ENCODE measurements around the gene PRR3. TPM values are rescaled to one million over a fixed set of nuclear protein-coding genes. Genes with fewer than 3 reads are reported as not detected.
A peak's percentile ranks its signal among the peaks of the same experiment; 100 is the strongest.
"Not testable (repeated sequence)": the region's sequence is repeated elsewhere in the genome, so short reads cannot be mapped to it uniquely, and the experiment has no call there.

PRR3 gene
- total RNA-seq, 1 experiment from 2014 or later = 8.5 TPM

GRCh38 chr6:30529349-30529875 is 27.7 kb upstream of the PRR3 start:
- in situ Hi-C loops (cut with HindIII; ENCODE audit: low pct_unique_long_range_greater_than_20kb, low sequenced_read_pairs); DNase-seq (ENCODE audit: low read depth, low spot score): not testable (repeated sequence)

- no peak for DNase-seq (ENCODE audit: low read depth, low spot score)
- in situ Hi-C loops (cut with HindIII; ENCODE audit: low pct_unique_long_range_greater_than_20kb, low sequenced_read_pairs) = no loop called here
Measured at GRCh38 chr6:30530014-30530413, 27.1 kb upstream of the PRR3 start.

- in situ Hi-C loops (cut with HindIII; ENCODE audit: low pct_unique_long_range_greater_than_20kb, low sequenced_read_pairs) = no loop called here
- DNase-seq (ENCODE audit: low read depth, low spot score) = no peak
Measured at GRCh38 chr6:30533460-30534294, 23.4 kb upstream of the PRR3 start.

GRCh38 chr6:30537931-30538330 is 19.2 kb upstream of the PRR3 start:
- in situ Hi-C loops (cut with HindIII; ENCODE audit: low pct_unique_long_range_greater_than_20kb, low sequenced_read_pairs) = no loop called here
- DNase-seq (ENCODE audit: low read depth, low spot score) = no peak

GRCh38 chr6:30541515-30542403 is 15.3 kb upstream of the PRR3 start:
- in situ Hi-C loops (cut with HindIII; ENCODE audit: low pct_unique_long_range_greater_than_20kb, low sequenced_read_pairs) = no loop called here
- DNase-seq (ENCODE audit: low read depth, low spot score) = peak; percentile 78

GRCh38 chr6:30542404-30542725 is 14.7 kb upstream of the PRR3 start:
- DNase-seq (ENCODE audit: low read depth, low spot score) = no peak
- in situ Hi-C loops (cut with HindIII; ENCODE audit: low pct_unique_long_range_greater_than_20kb, low sequenced_read_pairs) = no loop called here

- no peak for DNase-seq (ENCODE audit: low read depth, low spot score)
- in situ Hi-C loops (cut with HindIII; ENCODE audit: low pct_unique_long_range_greater_than_20kb, low sequenced_read_pairs) = no loop called here
Measured at GRCh38 chr6:30542915-30543314, 14.2 kb upstream of the PRR3 start.

- no peak for DNase-seq (ENCODE audit: low read depth, low spot score)
- in situ Hi-C loops (cut with HindIII; ENCODE audit: low pct_unique_long_range_greater_than_20kb, low sequenced_read_pairs) = no loop called here
Measured at GRCh38 chr6:30543821-30544220, 13.3 kb upstream of the PRR3 start.

GRCh38 chr6:30544666-30545272 is 12.3 kb upstream of the PRR3 start:
- in situ Hi-C loops (cut with HindIII; ENCODE audit: low pct_unique_long_range_greater_than_20kb, low sequenced_read_pairs) = no loop called here

GRCh38 chr6:30547454-30547853 is 9.6 kb upstream of the PRR3 start:
- in situ Hi-C loops (cut with HindIII; ENCODE audit: low pct_unique_long_range_greater_than_20kb, low sequenced_read_pairs) = no loop called here
- DNase-seq (ENCODE audit: low read depth, low spot score) = no peak

More at GRCh38 chr6:30544666-30545272, 12.3 kb upstream of the PRR3 start:
- DNase-seq (ENCODE audit: low read depth, low spot score) = peak; percentile 71

- DNase-seq (ENCODE audit: low read depth, low spot score) = no peak
- in situ Hi-C loops (cut with HindIII; ENCODE audit: low pct_unique_long_range_greater_than_20kb, low sequenced_read_pairs) = no loop called here
Measured at GRCh38 chr6:30548375-30548774, 8.7 kb upstream of the PRR3 start.

GRCh38 chr6:30554404-30554803 is 2.7 kb upstream of the PRR3 start:
- in situ Hi-C loops (cut with HindIII; ENCODE audit: low pct_unique_long_range_greater_than_20kb, low sequenced_read_pairs) = no loop called here
- no peak for DNase-seq (ENCODE audit: low read depth, low spot score)

- in situ Hi-C loops (cut with HindIII; ENCODE audit: low pct_unique_long_range_greater_than_20kb, low sequenced_read_pairs) = no loop called here
- peak; percentile 17 for DNase-seq (ENCODE audit: low read depth, low spot score)
Measured at GRCh38 chr6:30554962-30555815, 1.9 kb upstream of the PRR3 start.

- in situ Hi-C loops (cut with HindIII; ENCODE audit: low pct_unique_long_range_greater_than_20kb, low sequenced_read_pairs) = no loop called here
- no peak for DNase-seq (ENCODE audit: low read depth, low spot score)
Measured at GRCh38 chr6:30555816-30556065, 1.4 kb upstream of the PRR3 start.

GRCh38 chr6:30556066-30556905 is 809 bp upstream of the PRR3 start, which contains the start of gene GNL1:
TSS of gene GNL1 (minus strand) at chr6:30556489. CDS start at chr6:30556203, 286 bp downstream.
- in situ Hi-C loops (cut with HindIII; ENCODE audit: low pct_unique_long_range_greater_than_20kb, low sequenced_read_pairs) = no loop called here
- peak; percentile 87 for DNase-seq (ENCODE audit: low read depth, low spot score)

GRCh38 chr6:30557683-30557981 is 537 bp downstream of the PRR3 start:
- DNase-seq (ENCODE audit: low read depth, low spot score) = no peak
- in situ Hi-C loops (cut with HindIII; ENCODE audit: low pct_unique_long_range_greater_than_20kb, low sequenced_read_pairs) = no loop called here

- in situ Hi-C loops (cut with HindIII; ENCODE audit: low pct_unique_long_range_greater_than_20kb, low sequenced_read_pairs) = no loop called here
- DNase-seq (ENCODE audit: low read depth, low spot score) = no peak
Measured at GRCh38 chr6:30560930-30561329, 3.8 kb downstream of the PRR3 start.

Measured in SK-MEL-5 (cell line).